Renal cortex interstitium (tissue), 11 donors: ENCODE data around the gene PRDM16. TPM values are rescaled to one million over a fixed set of nuclear protein-coding genes. Genes with fewer than 3 reads are reported as not detected.

Experiments
- DNase-seq, 11 donors: peaks; one replicate each; pipeline ENCODE4 v3.0.0-alpha.2; 2013; ENCODE audit warnings: low read depth in 9 of 11, low spot score in 4 of 11; ENCODE audit errors: extremely low read depth in 1 of 11
- polyA plus RNA-seq, 3 donors: library from polyadenylated mRNA; unstranded; fragments of 120-200 nt; gene quantifications; one replicate each; pipeline ENCODE4 v1.2.1, GENCODE V29; 2013; ENCODE audit not compliant: insufficient read length in 3 of 3

The PRDM16 gene
- polyA plus RNA-seq, 3 donors = 5.8 to 14.6 (median 7.3) TPM

- DNase-seq = peak in 2 of 11 donors; percentile 49 to 57
Measured at GRCh38 chr1:3219005-3219790, 150.2 kb downstream of the PRDM16 start.

GRCh38 chr1:3219791-3220467, 150.9 kb downstream of the PRDM16 start:
- DNase-seq = no peak

DNA sequence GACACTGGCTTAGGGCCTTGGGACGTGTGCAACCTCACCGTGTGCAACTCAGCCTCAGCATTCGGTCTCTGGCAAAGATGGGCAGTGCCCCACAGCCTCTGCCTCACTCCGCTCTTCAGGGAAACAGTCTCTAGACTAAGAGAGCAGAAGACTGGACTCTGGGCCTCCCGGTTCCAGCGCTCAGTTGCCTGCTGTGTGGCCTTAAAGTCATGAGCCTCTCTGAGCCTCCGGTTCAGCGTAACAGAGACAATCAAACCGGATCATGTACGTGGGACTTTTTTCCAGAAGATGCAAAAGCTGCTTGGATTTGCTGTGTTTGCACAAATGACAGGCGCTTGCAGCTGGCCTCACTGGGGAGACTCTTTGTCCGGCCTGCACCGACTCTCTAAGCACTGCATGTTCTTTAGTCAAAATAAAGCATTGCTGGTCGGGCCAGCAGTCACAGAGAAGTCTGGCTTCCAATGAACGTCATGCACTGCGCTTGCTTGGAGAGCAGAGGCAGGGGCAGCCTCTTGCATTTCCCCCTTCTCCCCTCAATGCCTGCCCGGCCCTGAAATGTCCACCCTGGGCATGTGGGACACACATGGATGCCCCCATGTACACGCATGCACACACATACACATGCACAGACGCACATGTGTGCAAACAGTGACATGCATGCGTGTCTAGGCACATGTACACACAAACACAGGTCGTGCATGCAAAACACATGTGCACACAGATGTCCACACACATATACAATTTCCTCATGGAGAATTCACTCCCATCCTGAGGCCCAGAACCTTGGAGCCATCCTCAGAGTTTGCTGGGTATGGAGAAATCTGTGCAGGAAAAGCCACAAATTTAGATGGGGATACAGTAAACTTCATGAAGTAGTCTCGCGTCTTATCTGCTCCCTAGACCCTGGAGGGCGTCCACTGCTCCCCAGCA, 152.4 kb downstream of the PRDM16 start:
- DNase-seq = no peak

DNA sequence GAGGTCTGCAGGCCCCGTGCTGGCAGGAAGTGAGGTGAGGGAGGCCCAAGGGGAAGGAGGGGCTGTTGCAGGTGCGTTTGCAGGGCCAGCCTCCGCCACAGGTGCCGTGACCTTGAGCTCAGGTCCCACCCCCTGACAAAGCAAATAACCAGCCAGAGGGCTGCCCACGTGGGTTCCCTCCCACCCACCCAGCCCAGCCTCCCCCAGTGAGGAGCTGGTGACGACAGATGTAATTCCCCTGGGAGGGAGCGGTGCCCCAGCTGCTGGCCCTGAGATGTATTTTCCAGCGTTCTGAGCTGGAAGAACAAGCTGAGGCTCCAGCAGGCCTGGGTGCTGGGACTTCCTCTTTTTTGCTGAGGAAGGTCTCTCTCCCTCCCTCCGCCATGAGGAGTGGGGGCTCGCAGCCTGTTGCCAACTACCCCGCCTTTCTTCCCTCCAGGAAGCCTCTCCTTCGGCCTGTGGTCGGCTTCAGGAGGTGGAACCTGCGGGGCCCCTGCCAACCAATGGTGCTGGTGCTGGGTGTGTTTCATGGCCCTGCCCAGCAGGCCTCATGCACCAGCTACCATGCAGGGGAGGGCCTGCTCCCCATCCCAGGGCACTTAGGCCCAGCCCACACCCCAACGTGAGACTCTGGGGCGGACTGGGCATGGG, 153.2 kb downstream of the PRDM16 start:
- DNase-seq = peak in 1 of 11 donors; percentile 36

DNA sequence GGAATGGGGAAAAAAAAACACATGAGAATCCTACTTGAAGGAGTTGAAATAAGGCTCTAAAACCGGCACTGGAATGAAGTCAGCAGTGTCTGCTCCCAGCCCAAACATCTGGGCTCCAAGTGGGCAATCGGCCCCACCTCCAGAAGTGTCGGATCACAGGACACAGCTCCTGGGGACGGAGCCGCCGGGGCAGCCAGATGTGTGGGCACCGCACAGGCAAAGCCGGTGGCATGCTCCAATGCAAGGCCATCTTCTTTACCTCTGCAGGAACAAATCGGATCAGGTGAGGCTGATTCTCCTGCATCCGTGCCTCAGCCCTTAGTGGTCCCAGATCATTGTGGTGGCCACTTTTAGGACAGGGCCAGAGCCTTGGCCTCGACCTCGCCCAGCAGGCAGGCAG, 156.7 kb downstream of the PRDM16 start:
- DNase-seq = no peak

DNA sequence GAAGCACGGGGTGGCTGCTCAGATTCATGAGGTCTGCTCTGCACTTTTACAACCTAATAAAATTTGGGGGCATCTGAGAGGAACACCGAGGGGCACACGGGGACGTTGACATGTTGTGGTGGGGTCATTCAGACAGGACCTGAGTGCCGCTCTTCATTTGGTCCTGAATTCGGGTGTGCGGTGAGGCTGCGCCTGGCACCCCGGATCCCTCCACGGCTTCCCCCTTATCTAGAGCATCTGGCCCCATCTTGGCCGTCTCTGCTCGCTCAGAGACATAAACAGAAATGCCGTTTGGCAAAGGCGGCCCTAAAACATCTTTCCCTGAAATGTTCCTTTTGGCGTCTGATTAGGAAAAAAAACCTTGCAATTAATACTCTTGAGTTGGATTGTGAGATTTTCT, 157.2 kb downstream of the PRDM16 start:
- no peak for DNase-seq

GRCh38 chr1:3226701-3227350, 157.8 kb downstream of the PRDM16 start:
- no peak for DNase-seq

DNA sequence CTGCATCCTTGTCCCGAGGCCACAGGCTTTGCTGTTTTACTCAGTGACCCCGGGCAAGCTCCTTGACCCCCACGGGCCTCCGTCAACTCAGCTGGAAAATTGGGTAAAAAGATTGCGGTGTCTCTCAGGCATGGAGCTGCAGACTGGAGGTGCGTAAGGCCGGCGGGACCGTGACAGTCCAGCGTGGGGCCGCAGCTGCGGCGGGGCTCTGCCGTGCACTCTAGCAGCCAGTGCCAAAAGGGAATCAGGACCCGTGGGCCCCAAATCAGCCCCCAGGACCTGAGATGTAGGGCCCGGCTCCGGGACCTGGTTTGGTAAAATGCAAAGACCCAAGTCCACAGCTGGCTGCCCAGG, 158.3 kb downstream of the PRDM16 start:
- DNase-seq = no peak

GRCh38 chr1:3227893-3228292, 158.9 kb downstream of the PRDM16 start:
- DNase-seq = no peak

DNA sequence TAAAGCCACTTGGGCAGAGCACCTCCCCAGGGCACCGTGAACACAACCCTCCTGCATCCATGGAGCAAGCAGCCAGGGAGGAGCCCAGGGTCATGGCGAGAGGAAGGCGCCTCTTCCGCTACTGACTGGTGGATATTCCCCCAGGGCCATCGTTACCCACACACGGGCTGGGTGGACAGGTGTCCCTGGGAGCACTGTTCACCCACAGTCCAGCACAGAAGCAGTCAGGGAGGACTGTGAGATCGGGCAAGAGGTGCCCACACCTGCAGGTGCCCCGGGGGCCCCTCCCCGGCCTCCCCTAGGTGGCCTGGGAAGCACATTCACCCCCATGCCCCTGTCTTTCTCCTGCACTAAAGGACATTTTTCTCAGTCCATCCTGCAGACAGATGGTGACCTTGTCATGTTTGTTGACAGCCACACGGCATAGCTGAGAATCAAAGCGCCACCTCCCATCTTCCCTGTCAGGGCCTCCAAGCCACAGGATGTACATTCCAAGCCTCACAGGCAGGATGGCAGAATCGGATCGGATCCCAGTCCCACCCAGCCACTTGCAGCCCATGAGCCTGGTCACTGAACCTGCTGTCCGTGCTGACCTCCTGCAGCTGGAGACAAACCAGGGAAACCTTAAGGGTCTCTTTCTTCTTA, 160.2 kb downstream of the PRDM16 start:
- no peak for DNase-seq

DNA sequence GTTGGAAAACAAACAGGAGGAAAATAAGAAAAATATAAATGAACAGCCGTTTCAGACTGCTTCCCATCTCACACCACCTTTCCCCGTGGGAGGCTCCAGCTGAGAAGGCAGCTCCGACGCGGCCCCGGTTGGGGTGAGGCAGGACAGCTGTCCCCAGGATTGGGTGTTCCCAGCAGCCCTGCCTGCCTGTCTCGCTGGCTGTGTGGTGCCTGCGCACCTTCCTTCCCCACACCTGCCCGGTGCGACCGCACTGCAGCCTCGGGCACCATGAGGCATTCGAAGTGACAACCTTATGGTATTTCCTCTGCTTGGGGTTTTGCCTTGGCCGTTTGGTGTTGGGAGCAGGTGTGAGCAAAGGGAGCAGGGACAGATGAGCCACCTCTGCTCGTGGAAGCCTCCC, 161.6 kb downstream of the PRDM16 start:
- no peak for DNase-seq

GRCh38 chr1:3231245-3231644, 162.2 kb downstream of the PRDM16 start:
- DNase-seq = no peak

- no peak for DNase-seq
Measured at GRCh38 chr1:3231826-3232225, 162.8 kb downstream of the PRDM16 start.

GRCh38 chr1:3233031-3233430, 164.0 kb downstream of the PRDM16 start:
- no peak for DNase-seq

DNA sequence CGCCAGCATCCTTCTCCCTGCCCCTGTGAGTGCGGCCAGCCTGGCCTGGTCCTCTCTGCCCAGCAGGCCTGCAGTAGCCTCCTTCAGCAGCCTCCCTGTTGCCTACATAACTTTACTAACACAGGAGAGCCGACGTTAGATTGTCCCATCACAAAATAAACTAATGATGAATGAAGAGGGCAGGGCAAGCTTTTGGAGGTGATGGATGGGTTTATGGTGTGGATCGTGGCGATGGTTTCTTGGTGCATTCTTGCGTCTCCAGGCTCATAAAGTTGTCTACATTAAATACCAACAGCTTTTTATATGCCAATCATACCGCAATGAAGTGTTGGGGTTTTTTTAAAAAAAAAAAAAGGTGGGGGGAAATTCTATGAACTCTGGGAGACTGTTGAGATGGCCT, 164.5 kb downstream of the PRDM16 start:
- DNase-seq = no peak

DNA sequence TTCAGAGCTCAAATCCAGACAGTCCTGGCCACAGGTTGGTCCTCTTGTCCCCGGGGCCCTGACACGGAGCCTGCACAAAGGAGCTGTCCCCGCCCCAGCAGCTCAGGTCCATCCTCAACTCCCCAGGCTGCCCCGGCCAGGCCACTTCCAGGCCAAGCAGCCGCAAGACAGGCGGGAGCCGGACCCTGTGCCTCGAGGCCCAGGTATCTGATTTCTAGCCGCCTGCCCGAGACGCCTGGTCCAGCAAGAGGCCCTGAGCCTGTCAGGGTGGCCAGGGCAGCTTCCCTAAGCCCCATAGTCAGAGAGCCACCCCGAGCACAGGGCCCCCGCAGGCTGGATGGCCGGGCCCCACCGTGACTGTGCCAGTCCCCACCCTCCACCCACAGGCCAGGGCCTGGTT, 165.3 kb downstream of the PRDM16 start:
- no peak for DNase-seq

DNA sequence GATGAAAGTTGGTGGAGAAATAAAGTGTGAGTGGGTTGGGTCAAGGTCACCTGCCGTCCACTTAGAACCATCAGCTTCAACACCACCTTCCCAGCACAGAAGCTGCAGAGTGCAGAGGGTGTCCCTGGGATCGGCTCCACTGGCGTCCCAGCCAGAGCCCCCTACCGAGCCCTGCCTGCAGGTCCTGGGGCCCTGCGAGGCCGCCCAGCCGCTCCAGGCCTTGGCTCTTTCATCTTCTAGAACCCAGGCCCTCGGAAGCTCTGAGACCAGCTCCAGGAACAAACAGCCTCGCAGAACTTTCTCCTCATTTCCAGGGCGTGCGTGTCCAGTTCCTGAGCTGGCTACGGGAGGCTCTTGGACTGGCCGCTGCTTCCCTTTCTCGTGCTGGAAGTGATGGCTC, 166.0 kb downstream of the PRDM16 start:
- no peak for DNase-seq

DNA sequence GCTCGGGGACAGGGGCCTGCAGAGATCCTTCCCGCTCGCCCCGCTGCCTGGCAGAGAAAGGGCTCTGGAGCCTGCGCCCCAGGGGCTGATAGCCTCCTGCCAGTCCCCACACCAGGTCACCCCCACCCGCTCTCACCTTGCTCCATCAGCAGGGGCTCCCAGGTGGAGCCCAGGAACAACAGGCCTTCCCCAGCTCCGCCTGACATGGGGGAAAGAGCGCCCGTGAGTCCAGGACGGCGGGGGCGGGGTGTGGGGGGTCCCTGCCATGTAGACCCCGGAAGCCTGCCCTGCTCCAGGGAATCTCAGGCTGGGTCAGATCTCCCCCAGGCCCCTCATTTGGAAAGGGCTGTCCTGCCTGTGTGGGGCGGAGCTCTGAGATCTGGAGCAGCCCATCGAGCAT, 166.5 kb downstream of the PRDM16 start:
- DNase-seq = no peak
